Bronchial epithelial cell (primary cell): ENCODE data around the gene LRP1B. TPM values are rescaled to one million over a fixed set of nuclear protein-coding genes. Genes with fewer than 3 reads are reported as not detected.

Experiments
- DNase-seq: peaks from one replicate; pipeline ENCODE4 v3.0.0-alpha.2; 2010; ENCODE audit warnings: low read depth
- FAIRE-seq: peaks from 2 replicates; lab custom pipeline; 2011; peaks lifted over from hg19 to GRCh38; lab: Jason Lieb, UNC
- H3K27me3 ChIP-seq: 2 replicates; pipeline ENCODE4 v1.5.1; 2011; ENCODE audit warnings: low read length; ENCODE audit not compliant: control insufficient read depth, insufficient read depth
- H3K36me3 ChIP-seq: 2 replicates; pipeline ENCODE4 v1.5.1; 2011; ENCODE audit warnings: low read length; ENCODE audit not compliant: control insufficient read depth, insufficient read depth
- H3K4me3 ChIP-seq: 2 replicates; pipeline ENCODE4 v1.5.1; 2011; ENCODE audit warnings: mild to moderate bottlenecking, low read depth, low read length, control low read depth
- CTCF ChIP-seq: IDR thresholded peaks from 2 replicates; pipeline ENCODE4 v1.5.1; 2011; ENCODE audit warnings: mild to moderate bottlenecking, moderate library complexity, low read length, control low read depth, inconsistent platforms; ENCODE audit not compliant: insufficient read depth, severe bottlenecking
- total RNA-seq: library from RNA; depleted of rRNA; stranded (reverse); fragments of >200 nt; gene quantifications from 2 replicates; pipeline ENCODE4 v1.2.1, GENCODE V29; 2014

Gene LRP1B
- total RNA-seq, 1 donor from 2014 or later: under 0.01 TPM

GRCh38 chr2:141697035-141697434 is 433.8 kb downstream of the LRP1B start:
- H3K4me3 ChIP-seq: no peak overlapping the region
- DNase-seq: no peak
- TF ChIP-seq CTCF: no peak
- H3K27me3 ChIP-seq: no peaks in the 10 kb centered on the region
- FAIRE-seq: no peak
- no peaks in the 10 kb centered on the region for H3K36me3 ChIP-seq

GRCh38 chr2:141694180-141694579 is 436.6 kb downstream of the LRP1B start:
- Histone ChIP-seq H3K27me3 (no peaks in the 10 kb centered on the region), H3K36me3 (no peaks in the 10 kb centered on the region), H3K4me3 (no peak overlapping the region)
- DNase-seq: no peak
- no peak for FAIRE-seq
- no peak for TF ChIP-seq CTCF

GRCh38 chr2:141692829-141693228 is 438.0 kb downstream of the LRP1B start:
- no peak for DNase-seq
- no peaks in the 10 kb centered on the region for H3K27me3 ChIP-seq
- no peak for TF ChIP-seq CTCF
- H3K4me3 ChIP-seq: no peak overlapping the region
- FAIRE-seq: no peak
- H3K36me3 ChIP-seq: no peaks in the 10 kb centered on the region

GRCh38 chr2:141676139-141676538 is 454.7 kb downstream of the LRP1B start:
- H3K27me3 ChIP-seq: no peaks in the 10 kb centered on the region
- FAIRE-seq (no peak), DNase-seq (no peak)
- no peak for TF ChIP-seq CTCF
- H3K4me3 ChIP-seq: no peak overlapping the region
- H3K36me3 ChIP-seq: no peaks in the 10 kb centered on the region

GRCh38 chr2:141666191-141666590 is 464.6 kb downstream of the LRP1B start:
- Histone ChIP-seq H3K36me3 (no peaks in the 10 kb centered on the region), H3K4me3 (no peak overlapping the region), H3K27me3 (no peaks in the 10 kb centered on the region)
- DNase-seq (no peak), FAIRE-seq (peak; percentile 66)
- TF ChIP-seq CTCF: no peak

GRCh38 chr2:141660232-141660631 is 470.6 kb downstream of the LRP1B start:
- H3K4me3 ChIP-seq: no peak overlapping the region
- no peak for DNase-seq
- H3K27me3 ChIP-seq: no peaks in the 10 kb centered on the region
- H3K36me3 ChIP-seq: no peaks in the 10 kb centered on the region
- no peak for TF ChIP-seq CTCF
- no peak for FAIRE-seq
